Kidney (tissue), 14 donors: ENCODE measurements around the gene CD8B2. TPM values are rescaled to one million over a fixed set of nuclear protein-coding genes. Genes with fewer than 3 reads are reported as not detected.

Experiments used
- DNase-seq, 5 donors: peaks; one replicate each; pipeline ENCODE4 v3.0.0-alpha.2; 2013 to 2020
- FAIRE-seq: peaks from 2 replicates; lab custom pipeline; 2012; peaks lifted over from hg19 to GRCh38; lab: Jason Lieb, UNC
- H3K27ac ChIP-seq, 2 donors: one replicate each; pipeline ENCODE4 v1.7.0; 2013; ENCODE audit warnings: low read depth in 2 of 2, low read length in 2 of 2, inconsistent platforms in 1 of 2
- H3K27me3 ChIP-seq: one replicate; pipeline ENCODE4 v1.7.1; 2013; ENCODE audit warnings: low read length, inconsistent platforms; ENCODE audit not compliant: control insufficient read depth, insufficient read depth
- H3K36me3 ChIP-seq, 3 donors: one replicate each; pipeline versions ENCODE4 v1.7.0 to v1.7.1; 2013; ENCODE audit warnings: low read length in 3 of 3, control low read depth in 1 of 3, inconsistent platforms in 1 of 3; ENCODE audit not compliant: insufficient read depth in 3 of 3, control insufficient read depth in 2 of 3
- H3K4me1 ChIP-seq, 3 donors: one replicate each; pipeline versions ENCODE4 v1.7.0 to v1.7.1; 2013; ENCODE audit warnings: low read length in 3 of 3, inconsistent platforms in 1 of 3, low read depth in 1 of 3; ENCODE audit not compliant: control insufficient read depth in 2 of 3, insufficient read depth in 2 of 3
- H3K4me3 ChIP-seq, 3 donors: one replicate each; pipeline versions ENCODE4 v1.7.0 to v1.8.1; 2013; ENCODE audit warnings: low read length in 3 of 3, control low read depth in 1 of 3, inconsistent platforms in 1 of 3
- H3K9ac ChIP-seq, 3 donors: one replicate each; pipeline versions ENCODE4 v1.7.0 to v1.7.1; 2013; ENCODE audit warnings: low read length in 3 of 3, control low read depth in 1 of 3, inconsistent platforms in 1 of 3
- H3K9me3 ChIP-seq, 3 donors: one replicate each; pipeline versions ENCODE4 v1.7.0 to v1.7.1; 2013; ENCODE audit warnings: low read length in 3 of 3, control low read depth in 1 of 3, inconsistent platforms in 1 of 3; ENCODE audit not compliant: control insufficient read depth in 2 of 3, insufficient read depth in 1 of 3
- intact Hi-C: fragments of 100-400 bp; cut with DNase I; formaldehyde crosslinking; loops from one replicate; pipeline ENCODE4 v1.11.1; 2022
- polyA plus RNA-seq: library from polyadenylated mRNA; stranded (reverse); fragments of 350-450 nt; fragmentation: Illumina TruSeq; extraction: RNeasy Lipid Tissue Mini Kit (QIAGEN cat#74804); gene quantifications from one replicate; pipeline ENCODE4 v1.2.3, GENCODE V29; 2014; ENCODE audit warnings: low read depth, low replicate concordance; ENCODE audit not compliant: insufficient read depth
- total RNA-seq: library from RNA; stranded (reverse); fragmentation: NEBNext Ultra II Directional; extraction: Animal tissue kit (Norgen Biotek cat#: 25700); gene quantifications from one replicate; pipeline ENCODE4 v1.2.1, GENCODE V29; 2021
- TF ChIP-seq, protein P1 (sequence below): IDR thresholded peaks from 3 replicates; pipeline ENCODE4 v1.5.1; 2012; ENCODE audit warnings: mild to moderate bottlenecking, moderate library complexity, borderline replicate concordance; ENCODE audit not compliant: insufficient read depth; ENCODE audit errors: extremely low read depth
- donor health status: control.
- donor health status: control.
- donor health status: control.
- donor health status: control.
- donor health status: control.
- donor health status: DM: yes; HTN: yes; CAD: no.
- donor health status: Normal renal cell carcinoma (clear cell type).

Gene CD8B2
- total and polyA plus RNA-seq, 2 donors from 2014 or later: 0.09 to 0.71 TPM

DNA sequence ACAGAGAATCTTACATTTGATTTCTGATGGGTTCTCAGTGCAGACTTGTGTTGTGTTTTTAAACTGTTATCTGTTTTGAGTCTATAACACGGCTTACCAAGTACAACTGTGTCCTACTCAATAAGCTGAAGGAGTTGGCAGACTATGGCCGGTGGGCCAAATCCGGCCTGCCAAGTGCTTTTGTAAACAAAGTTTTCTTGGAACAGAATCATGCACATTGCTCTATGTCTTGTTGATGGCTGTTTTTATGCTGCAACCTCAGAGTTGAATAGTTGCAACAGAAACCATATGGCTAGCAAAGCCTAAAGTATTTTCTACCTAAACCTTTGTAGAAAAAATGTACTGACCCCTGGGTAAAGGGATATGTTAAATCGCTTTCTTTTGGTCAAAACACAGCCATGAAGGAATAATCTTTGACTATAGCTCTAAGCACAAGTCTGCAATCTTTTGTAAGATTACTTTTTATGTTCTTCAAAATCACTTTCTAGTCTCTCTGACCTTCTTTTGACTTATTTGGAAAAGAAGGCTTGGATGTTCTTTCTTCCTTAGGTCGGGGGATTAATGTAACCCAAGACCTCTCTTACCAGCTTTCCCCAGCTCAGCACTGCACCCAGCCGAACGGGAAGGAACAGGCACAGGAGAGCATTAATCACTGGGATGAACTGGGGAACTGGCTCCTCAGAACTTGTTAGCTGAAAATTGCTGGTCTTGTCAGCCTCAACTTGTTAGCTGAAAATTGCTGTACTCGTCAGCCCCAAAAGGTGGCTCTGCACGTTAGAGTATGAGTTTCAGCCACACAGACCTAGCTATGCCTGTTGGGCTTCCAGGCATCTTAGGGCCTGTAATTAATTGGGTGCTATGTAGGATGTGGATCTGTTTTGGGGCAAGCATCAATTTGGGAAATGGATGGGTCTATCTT is 75.4 kb downstream of the CD8B2 start:
- no peak for FAIRE-seq
- H3K4me1 ChIP-seq: peaks cover 0 to 5% (median 4%) of the 10 kb centered on the region in 3 donors

GRCh38 chr2:106563195-106563594 is 76.0 kb downstream of the CD8B2 start:
- H3K27ac ChIP-seq: peak overlapping the region in 1 of 2 donors; percentile 28
- DNase-seq (peak in 3 of 5 donors; percentile 35 to 63 (median 53)), FAIRE-seq (no peak)
- intact Hi-C loops: no loop called here
- H3K27me3 ChIP-seq: no peaks in the 10 kb centered on the region
- peaks cover 0 to 5% (median 4%) of the 10 kb centered on the region in 3 donors for H3K4me1 ChIP-seq
- no peak overlapping the region for H3K4me3 ChIP-seq
- H3K9me3 ChIP-seq: no peaks in the 10 kb centered on the region
- no peak overlapping the region for H3K9ac ChIP-seq
- TF ChIP-seq, protein P1, sequence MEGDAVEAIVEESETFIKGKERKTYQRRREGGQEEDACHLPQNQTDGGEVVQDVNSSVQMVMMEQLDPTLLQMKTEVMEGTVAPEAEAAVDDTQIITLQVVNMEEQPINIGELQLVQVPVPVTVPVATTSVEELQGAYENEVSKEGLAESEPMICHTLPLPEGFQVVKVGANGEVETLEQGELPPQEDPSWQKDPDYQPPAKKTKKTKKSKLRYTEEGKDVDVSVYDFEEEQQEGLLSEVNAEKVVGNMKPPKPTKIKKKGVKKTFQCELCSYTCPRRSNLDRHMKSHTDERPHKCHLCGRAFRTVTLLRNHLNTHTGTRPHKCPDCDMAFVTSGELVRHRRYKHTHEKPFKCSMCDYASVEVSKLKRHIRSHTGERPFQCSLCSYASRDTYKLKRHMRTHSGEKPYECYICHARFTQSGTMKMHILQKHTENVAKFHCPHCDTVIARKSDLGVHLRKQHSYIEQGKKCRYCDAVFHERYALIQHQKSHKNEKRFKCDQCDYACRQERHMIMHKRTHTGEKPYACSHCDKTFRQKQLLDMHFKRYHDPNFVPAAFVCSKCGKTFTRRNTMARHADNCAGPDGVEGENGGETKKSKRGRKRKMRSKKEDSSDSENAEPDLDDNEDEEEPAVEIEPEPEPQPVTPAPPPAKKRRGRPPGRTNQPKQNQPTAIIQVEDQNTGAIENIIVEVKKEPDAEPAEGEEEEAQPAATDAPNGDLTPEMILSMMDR: peak; percentile 50
- H3K36me3 ChIP-seq: no peaks in the 10 kb centered on the region

More for the DNA sequence above, 75.4 kb downstream of the CD8B2 start:
- Histone ChIP-seq H3K27ac (peak overlapping the region in 1 of 2 donors; percentile 28), H3K27me3 (no peaks in the 10 kb centered on the region), H3K9me3 (no peaks in the 10 kb centered on the region), H3K4me3 (no peak overlapping the region), H3K36me3 (no peaks in the 10 kb centered on the region), H3K9ac (no peak overlapping the region)
- peak in 3 of 5 donors; percentile 19 to 62 (median 42) for DNase-seq
- TF ChIP-seq, protein P1: no peak
- intact Hi-C loops: no loop called here

DNA sequence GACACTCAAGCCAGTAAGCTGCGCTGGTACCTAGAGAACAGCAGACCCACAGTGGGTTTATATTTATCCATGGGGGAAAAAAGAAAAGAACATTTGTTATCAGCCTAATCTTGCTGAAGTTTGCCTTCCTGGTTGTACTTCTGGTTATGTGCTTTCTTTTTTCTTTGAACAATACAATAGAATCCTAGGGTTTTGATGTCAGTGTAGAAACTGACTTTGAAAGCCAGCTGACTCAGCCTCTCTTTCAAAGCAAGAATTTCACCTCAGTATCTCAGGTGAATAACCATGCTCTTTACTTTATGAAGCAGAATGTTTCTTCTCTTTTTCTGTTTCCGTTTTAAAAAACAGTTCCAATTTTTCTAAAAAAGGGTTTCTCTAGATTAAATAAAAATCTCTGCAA is 78.4 kb downstream of the CD8B2 start:
- Histone ChIP-seq H3K27ac (no peak overlapping the region), H3K4me1 (peaks cover 0 to 7% (median 5%) of the 10 kb centered on the region in 3 donors), H3K9ac (no peak overlapping the region), H3K4me3 (no peak overlapping the region), H3K36me3 (no peaks in the 10 kb centered on the region), H3K9me3 (no peaks in the 10 kb centered on the region), H3K27me3 (no peaks in the 10 kb centered on the region)
- intact Hi-C loops: no loop called here
- TF ChIP-seq, protein P1: no peak
- FAIRE-seq: no peak
- no peak for DNase-seq
